Measurements from ENCODE around the gene ANXA2.

The ANXA2 gene

GRCh38 chr15:60396100-60396499 is 1.7 kb downstream of the ANXA2 start:
- no peak for DNase-seq (ENCODE audit: low spot score)
- TF ChIP-seq, protein P1, sequence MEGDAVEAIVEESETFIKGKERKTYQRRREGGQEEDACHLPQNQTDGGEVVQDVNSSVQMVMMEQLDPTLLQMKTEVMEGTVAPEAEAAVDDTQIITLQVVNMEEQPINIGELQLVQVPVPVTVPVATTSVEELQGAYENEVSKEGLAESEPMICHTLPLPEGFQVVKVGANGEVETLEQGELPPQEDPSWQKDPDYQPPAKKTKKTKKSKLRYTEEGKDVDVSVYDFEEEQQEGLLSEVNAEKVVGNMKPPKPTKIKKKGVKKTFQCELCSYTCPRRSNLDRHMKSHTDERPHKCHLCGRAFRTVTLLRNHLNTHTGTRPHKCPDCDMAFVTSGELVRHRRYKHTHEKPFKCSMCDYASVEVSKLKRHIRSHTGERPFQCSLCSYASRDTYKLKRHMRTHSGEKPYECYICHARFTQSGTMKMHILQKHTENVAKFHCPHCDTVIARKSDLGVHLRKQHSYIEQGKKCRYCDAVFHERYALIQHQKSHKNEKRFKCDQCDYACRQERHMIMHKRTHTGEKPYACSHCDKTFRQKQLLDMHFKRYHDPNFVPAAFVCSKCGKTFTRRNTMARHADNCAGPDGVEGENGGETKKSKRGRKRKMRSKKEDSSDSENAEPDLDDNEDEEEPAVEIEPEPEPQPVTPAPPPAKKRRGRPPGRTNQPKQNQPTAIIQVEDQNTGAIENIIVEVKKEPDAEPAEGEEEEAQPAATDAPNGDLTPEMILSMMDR (IDR thresholded peaks at IDR 0.05; ENCODE audit: borderline replicate concordance, control extremely low read depth, extremely low read depth, insufficient read depth, missing control alignments) = no peak
- in situ Hi-C loops (cut with MboI; ENCODE audit: low sequenced_read_pairs, unreplicated experiment) = no loop called here

GRCh38 chr15:60395276-60396011 is 2.3 kb downstream of the ANXA2 start:
- in situ Hi-C loops (cut with MboI; ENCODE audit: low sequenced_read_pairs, unreplicated experiment) = no loop called here

DNA sequence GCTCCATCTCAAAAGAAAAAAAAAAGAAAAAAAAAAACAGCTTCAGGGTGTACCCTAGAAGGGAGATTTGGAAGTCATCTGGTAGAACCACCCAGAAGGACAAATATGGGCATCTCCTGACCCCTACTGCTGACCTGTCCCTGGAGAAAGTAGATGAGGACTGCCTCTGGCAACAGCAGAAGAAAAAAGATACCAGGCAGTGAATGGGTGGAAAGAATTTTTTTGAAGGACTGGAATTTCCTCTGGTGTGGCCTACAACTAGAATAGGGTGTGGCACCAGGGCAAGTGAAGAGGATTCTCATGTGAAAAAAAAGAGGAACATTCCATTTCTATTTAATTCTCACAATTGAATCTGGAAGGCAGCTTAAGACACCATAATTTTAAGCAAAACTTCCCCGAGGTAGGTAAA is 3.1 kb downstream of the ANXA2 start:
- in situ Hi-C loops (cut with MboI; ENCODE audit: low sequenced_read_pairs, unreplicated experiment) = no loop called here
- TF ChIP-seq, protein P1 (IDR thresholded peaks at IDR 0.05; ENCODE audit: borderline replicate concordance, control extremely low read depth, extremely low read depth, insufficient read depth, missing control alignments) = no peak
- DNase-seq (ENCODE audit: low spot score) = no peak

More at GRCh38 chr15:60395276-60396011, 2.3 kb downstream of the ANXA2 start:
- TF ChIP-seq, protein P1 (IDR thresholded peaks at IDR 0.05; ENCODE audit: borderline replicate concordance, control extremely low read depth, extremely low read depth, insufficient read depth, missing control alignments) = no peak
- DNase-seq (ENCODE audit: low spot score) = no peak

- DNase-seq (ENCODE audit: low spot score) = no peak
- in situ Hi-C loops (cut with MboI; ENCODE audit: low sequenced_read_pairs, unreplicated experiment) = no loop called here
- TF ChIP-seq, protein P1 (IDR thresholded peaks at IDR 0.05; ENCODE audit: borderline replicate concordance, control extremely low read depth, extremely low read depth, insufficient read depth, missing control alignments) = no peak
Observed at GRCh38 chr15:60392986-60393790, 4.6 kb downstream of the ANXA2 start.

GRCh38 chr15:60392601-60392985 is 5.2 kb downstream of the ANXA2 start:
- in situ Hi-C loops (cut with MboI; ENCODE audit: low sequenced_read_pairs, unreplicated experiment) = no loop called here
- DNase-seq (ENCODE audit: low spot score) = no peak
- TF ChIP-seq, protein P1 (IDR thresholded peaks at IDR 0.05; ENCODE audit: borderline replicate concordance, control extremely low read depth, extremely low read depth, insufficient read depth, missing control alignments) = no peak

DNA sequence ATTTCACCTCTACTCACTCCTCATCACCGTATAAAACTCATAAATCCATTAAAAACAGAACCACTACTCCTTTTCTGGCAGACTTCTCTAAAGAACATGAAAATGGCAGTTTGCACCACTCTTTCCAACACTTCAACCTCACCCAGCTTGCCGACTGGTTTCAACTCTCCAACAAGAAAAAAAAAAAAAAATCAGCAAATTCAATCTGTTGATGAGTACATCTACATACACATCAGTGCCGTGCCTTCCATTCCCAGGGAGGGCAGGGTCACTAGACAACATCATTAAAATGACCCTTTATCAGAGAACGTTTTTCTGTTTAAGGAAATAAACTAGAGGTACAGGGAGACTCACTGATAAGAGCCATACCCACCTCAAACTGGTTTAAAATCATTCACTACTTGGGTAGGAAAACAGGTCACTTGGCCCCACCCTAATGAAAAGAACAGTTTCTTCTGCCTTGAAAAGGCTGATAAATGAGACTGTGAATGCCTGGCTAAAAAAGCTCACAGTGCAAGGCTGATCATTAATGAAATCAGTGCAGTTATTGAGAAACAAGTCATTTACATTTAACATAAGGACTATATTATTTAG is 6.0 kb downstream of the ANXA2 start:
- TF ChIP-seq, protein P1 (IDR thresholded peaks at IDR 0.05; ENCODE audit: borderline replicate concordance, control extremely low read depth, extremely low read depth, insufficient read depth, missing control alignments) = no peak
- DNase-seq (ENCODE audit: low spot score) = no peak
- in situ Hi-C loops (cut with MboI; ENCODE audit: low sequenced_read_pairs, unreplicated experiment) = no loop called here

Data from GM13976 (cell line).